ENCODE measurements around the gene MACROH2A1. TPM values are rescaled to one million over a fixed set of nuclear protein-coding genes. Genes with fewer than 3 reads are reported as not detected.

MACROH2A1 gene
- total RNA-seq, 1 donor from 2014 or later, result 123 TPM

DNA sequence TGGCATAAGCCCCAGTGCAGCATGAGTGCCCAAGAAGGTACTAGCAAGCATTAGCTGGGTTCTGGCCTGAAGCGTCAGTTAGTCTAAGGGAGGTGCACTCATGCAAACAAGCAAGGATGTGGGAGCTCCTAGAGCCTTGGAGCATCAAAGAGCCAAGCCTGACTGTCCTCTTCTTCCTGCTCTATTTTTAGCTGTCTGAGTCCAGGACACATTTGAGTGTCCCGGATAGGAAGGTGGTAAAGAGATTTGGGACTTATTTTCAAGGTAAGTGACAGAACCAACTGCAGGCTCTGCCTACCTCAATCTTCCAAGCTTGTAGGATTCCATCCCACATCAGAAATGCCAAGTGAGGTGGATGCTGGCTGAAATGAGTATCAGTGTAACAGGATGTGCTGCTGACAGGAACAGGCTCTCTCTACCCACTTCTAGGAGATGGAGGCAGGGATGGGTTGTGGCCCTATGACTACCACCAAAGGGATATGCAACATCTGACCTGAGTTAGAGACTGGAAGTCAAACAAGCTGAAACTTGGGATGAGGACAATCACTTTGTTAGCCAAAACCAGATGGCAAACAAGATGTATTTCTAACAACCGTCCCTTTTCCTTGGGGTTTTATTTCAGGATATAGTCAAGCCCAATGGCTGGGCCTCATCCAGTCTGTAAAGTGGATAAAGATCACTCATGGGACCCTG, 15.1 kb downstream of the MACROH2A1 start:
- Mint-ChIP-seq H3K36me3 (ENCODE audit: unreplicated experiment) (peaks cover 52% of the 10 kb centered on the region), H3K4me1 (ENCODE audit: unreplicated experiment) (peaks cover 33% of the 10 kb centered on the region), H3K4me3 (ENCODE audit: unreplicated experiment) (no peak overlapping the region), H3K27me3 (ENCODE audit: unreplicated experiment) (no peaks in the 10 kb centered on the region), H3K27ac (ENCODE audit: unreplicated experiment) (no peak overlapping the region), H3K9me3 (ENCODE audit: unreplicated experiment) (no peaks in the 10 kb centered on the region)
- TF ChIP-seq, protein P1, sequence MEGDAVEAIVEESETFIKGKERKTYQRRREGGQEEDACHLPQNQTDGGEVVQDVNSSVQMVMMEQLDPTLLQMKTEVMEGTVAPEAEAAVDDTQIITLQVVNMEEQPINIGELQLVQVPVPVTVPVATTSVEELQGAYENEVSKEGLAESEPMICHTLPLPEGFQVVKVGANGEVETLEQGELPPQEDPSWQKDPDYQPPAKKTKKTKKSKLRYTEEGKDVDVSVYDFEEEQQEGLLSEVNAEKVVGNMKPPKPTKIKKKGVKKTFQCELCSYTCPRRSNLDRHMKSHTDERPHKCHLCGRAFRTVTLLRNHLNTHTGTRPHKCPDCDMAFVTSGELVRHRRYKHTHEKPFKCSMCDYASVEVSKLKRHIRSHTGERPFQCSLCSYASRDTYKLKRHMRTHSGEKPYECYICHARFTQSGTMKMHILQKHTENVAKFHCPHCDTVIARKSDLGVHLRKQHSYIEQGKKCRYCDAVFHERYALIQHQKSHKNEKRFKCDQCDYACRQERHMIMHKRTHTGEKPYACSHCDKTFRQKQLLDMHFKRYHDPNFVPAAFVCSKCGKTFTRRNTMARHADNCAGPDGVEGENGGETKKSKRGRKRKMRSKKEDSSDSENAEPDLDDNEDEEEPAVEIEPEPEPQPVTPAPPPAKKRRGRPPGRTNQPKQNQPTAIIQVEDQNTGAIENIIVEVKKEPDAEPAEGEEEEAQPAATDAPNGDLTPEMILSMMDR (IDR thresholded peaks at IDR 0.05), result no peak
- no peak for DNase-seq (ENCODE audit: extremely low spot score, unreplicated experiment)

DNA sequence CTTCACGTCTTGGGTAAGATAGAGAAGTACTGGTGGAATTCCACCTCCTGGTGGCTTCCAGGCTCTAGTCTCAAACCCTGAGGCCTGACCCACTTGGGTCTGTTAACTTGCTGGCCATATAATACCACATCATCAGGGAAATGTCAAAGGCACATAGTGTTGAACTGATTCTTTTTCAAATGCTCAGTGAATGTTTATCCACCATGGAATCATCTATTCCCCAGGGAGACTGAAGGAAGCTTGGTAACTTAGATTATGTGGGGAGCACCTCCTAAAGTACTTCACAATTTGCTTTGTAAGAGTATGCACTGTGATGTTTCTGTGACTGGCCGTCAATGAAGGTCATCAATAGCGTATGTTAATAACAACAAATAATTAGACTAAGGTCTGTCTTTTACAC, 16.1 kb downstream of the MACROH2A1 start:
- Mint-ChIP-seq H3K4me3 (ENCODE audit: unreplicated experiment) (no peak overlapping the region), H3K27ac (ENCODE audit: unreplicated experiment) (no peak overlapping the region), H3K36me3 (ENCODE audit: unreplicated experiment) (peaks cover 49% of the 10 kb centered on the region), H3K9me3 (ENCODE audit: unreplicated experiment) (no peaks in the 10 kb centered on the region), H3K4me1 (ENCODE audit: unreplicated experiment) (peaks cover 43% of the 10 kb centered on the region), H3K27me3 (ENCODE audit: unreplicated experiment) (no peaks in the 10 kb centered on the region)
- no peak for DNase-seq (ENCODE audit: extremely low spot score, unreplicated experiment)
- TF ChIP-seq, protein P1 (IDR thresholded peaks at IDR 0.05), result no peak

DNA sequence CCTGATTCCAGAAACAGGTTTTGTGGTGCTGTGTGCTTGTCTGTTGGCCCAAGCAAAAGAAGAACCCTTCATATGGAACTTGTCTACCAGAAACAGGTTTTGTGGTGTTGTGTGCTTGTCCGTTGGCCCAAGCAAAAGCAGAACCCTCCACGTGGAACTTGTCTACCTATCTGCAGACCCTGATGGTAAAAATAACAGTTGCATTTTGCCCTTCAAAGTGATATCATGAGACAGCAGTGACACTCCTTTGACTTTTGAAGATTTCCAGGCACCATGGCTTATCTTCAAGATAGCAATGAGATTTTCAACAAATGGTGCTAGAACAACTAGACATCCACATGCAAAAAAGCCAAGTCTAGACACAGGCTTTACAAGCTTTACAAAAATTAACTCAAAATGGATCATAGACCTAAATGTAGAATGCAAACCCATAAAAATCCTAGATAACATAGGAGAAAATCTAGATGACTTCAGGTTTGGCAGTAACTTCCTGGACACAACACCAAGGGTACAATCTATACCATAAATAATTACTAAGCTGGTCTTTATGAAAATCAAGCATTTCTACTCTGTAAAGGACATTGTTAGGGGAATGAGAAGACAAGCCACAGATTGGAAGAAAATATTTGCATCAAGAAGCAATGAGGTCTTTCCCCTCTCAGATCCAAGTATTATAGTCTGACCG, 16.8 kb downstream of the MACROH2A1 start:
- Mint-ChIP-seq H3K36me3 (ENCODE audit: unreplicated experiment) (peaks cover 51% of the 10 kb centered on the region), H3K4me1 (ENCODE audit: unreplicated experiment) (peaks cover 44% of the 10 kb centered on the region), H3K27me3 (ENCODE audit: unreplicated experiment) (no peaks in the 10 kb centered on the region)

DNA sequence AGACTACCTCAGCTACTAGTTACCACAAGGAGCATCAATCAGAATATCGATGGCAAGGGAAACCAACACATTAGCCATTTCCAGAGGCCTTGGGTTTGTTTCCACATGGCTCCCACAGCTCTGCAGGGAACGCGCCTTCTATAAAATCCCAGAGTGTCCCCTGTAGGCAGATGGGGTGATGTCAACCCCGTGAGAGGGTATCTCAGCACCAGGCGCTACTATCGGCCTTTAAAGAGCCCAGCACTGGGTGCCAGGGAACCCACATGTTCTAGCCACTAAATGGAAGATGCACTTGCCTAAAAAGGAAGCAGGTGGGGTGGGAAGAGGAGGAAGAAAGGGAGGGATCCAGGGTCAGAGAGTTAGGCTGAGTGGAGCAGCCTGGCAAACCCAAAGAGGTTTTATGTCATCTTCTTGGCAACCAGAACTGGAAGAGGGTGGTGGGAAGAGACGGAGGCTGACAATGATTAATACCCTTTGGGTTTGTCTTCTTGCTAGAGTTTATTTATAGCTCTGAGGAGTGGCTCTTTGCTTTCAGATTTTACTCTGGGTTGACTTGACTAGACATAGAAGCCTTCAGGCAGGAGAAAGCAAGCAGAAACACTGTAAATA, 19.9 kb downstream of the MACROH2A1 start:
- Mint-ChIP-seq H3K9me3 (ENCODE audit: unreplicated experiment) (no peaks in the 10 kb centered on the region), H3K36me3 (ENCODE audit: unreplicated experiment) (peaks cover 57% of the 10 kb centered on the region), H3K4me1 (ENCODE audit: unreplicated experiment) (peaks cover 37% of the 10 kb centered on the region), H3K27me3 (ENCODE audit: unreplicated experiment) (no peaks in the 10 kb centered on the region), H3K4me3 (ENCODE audit: unreplicated experiment) (no peak overlapping the region), H3K27ac (ENCODE audit: unreplicated experiment) (peak overlapping the region; percentile 35)
- no peak for DNase-seq (ENCODE audit: extremely low spot score, unreplicated experiment)
- TF ChIP-seq, protein P1 (IDR thresholded peaks at IDR 0.05), result no peak

More for the DNA sequence above, 16.8 kb downstream of the MACROH2A1 start:
- DNase-seq (ENCODE audit: extremely low spot score, unreplicated experiment), result no peak
- Mint-ChIP-seq H3K27ac (ENCODE audit: unreplicated experiment) (no peak overlapping the region), H3K4me3 (ENCODE audit: unreplicated experiment) (no peak overlapping the region), H3K9me3 (ENCODE audit: unreplicated experiment) (no peaks in the 10 kb centered on the region)
- TF ChIP-seq, protein P1 (IDR thresholded peaks at IDR 0.05), result no peak
